PFSK-1 (cell line): Measurements from ENCODE around the gene DCXR.

Source experiments
- FOXP2 ChIP-seq: optimal IDR thresholded peaks from 2 replicates; pipeline ENCODE3; 2011; ENCODE audit warnings: borderline replicate concordance, control low read depth, inconsistent platforms; ENCODE audit not compliant: insufficient read depth; ENCODE audit errors: extremely low read length, extremely low read depth
- POLR2AphosphoS5 ChIP-seq: IDR thresholded peaks from 2 replicates; pipeline ENCODE4 v1.6.1; 2012; ENCODE audit warnings: low read depth, mild to moderate bottlenecking, control low read depth, low read length, moderate library complexity
- SIN3A ChIP-seq: IDR thresholded peaks from 2 replicates; pipeline ENCODE4 v1.6.1; 2012; ENCODE audit warnings: mild to moderate bottlenecking, low read length, moderate library complexity, borderline replicate concordance; ENCODE audit not compliant: insufficient read depth
- TAF1 ChIP-seq: IDR thresholded peaks from 2 replicates; pipeline ENCODE4 v1.6.1; 2012; ENCODE audit warnings: low read length, control low read depth, borderline replicate concordance; ENCODE audit not compliant: insufficient read depth
- TF ChIP-seq, protein P1 (sequence below), 2 experiments: IDR thresholded peaks; 2 replicates each; pipeline versions ENCODE4 v1.6.1 to v1.8.0; 2011 to 2012; ENCODE audit warnings: low read depth in 2 of 2, low read length in 2 of 2, control low read depth in 1 of 2, inconsistent platforms in 1 of 2, mild to moderate bottlenecking in 1 of 2, moderate library complexity in 1 of 2; ENCODE audit not compliant: insufficient read depth in 1 of 2

DCXR gene

DNA sequence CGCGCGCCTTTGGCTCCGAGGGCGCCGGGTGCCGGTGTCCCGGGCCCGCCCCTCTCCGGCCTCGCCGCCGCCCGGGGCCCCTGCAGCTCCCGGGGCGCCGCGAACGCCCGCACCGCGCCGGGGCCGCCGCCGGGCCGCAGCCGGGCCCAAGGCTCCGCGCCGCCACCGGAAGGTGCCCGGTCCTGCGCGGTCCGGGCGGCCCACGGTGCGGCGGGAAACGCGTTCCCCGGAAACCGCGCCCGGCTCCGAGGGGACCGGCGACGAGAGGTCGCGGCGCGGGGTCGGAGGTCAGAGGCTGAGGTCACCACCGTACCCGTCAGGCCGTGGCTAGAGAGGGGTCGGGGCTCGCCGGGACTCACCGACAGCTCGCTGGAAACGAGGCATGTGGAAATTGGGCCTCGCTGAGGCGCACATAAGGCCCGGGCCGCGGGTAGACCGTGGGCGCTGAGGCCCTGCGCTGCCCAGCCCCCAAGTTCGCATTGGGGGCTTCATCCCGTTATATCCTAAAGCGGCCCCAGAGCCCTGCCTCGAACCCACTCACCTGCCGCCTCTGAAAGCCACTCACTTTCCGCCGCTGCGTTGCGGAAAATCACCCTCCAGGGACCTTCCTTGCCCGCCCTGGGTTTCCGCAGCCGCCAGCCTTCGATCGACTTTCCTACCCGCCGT, 28.3 kb upstream of the DCXR start, which contains the start of gene DUS1L:
Gene DUS1L (minus strand): TSS at position 167 of the 666 bp plus-strand sequence. CDS start 745 bp downstream, outside the sequence.
- TF ChIP-seq FOXP2 (peak; percentile 89), POLR2AphosphoS5 (peak; percentile 62), SIN3A (no peak), TAF1 (peak; percentile 97)
- TF ChIP-seq, protein P1, sequence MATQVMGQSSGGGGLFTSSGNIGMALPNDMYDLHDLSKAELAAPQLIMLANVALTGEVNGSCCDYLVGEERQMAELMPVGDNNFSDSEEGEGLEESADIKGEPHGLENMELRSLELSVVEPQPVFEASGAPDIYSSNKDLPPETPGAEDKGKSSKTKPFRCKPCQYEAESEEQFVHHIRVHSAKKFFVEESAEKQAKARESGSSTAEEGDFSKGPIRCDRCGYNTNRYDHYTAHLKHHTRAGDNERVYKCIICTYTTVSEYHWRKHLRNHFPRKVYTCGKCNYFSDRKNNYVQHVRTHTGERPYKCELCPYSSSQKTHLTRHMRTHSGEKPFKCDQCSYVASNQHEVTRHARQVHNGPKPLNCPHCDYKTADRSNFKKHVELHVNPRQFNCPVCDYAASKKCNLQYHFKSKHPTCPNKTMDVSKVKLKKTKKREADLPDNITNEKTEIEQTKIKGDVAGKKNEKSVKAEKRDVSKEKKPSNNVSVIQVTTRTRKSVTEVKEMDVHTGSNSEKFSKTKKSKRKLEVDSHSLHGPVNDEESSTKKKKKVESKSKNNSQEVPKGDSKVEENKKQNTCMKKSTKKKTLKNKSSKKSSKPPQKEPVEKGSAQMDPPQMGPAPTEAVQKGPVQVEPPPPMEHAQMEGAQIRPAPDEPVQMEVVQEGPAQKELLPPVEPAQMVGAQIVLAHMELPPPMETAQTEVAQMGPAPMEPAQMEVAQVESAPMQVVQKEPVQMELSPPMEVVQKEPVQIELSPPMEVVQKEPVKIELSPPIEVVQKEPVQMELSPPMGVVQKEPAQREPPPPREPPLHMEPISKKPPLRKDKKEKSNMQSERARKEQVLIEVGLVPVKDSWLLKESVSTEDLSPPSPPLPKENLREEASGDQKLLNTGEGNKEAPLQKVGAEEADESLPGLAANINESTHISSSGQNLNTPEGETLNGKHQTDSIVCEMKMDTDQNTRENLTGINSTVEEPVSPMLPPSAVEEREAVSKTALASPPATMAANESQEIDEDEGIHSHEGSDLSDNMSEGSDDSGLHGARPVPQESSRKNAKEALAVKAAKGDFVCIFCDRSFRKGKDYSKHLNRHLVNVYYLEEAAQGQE (IDR thresholded peaks at IDR 0.05; ENCODE audit: insufficient read depth in 1 of 2, low read depth in 2 of 2, low read length in 2 of 2): no peak

DNA sequence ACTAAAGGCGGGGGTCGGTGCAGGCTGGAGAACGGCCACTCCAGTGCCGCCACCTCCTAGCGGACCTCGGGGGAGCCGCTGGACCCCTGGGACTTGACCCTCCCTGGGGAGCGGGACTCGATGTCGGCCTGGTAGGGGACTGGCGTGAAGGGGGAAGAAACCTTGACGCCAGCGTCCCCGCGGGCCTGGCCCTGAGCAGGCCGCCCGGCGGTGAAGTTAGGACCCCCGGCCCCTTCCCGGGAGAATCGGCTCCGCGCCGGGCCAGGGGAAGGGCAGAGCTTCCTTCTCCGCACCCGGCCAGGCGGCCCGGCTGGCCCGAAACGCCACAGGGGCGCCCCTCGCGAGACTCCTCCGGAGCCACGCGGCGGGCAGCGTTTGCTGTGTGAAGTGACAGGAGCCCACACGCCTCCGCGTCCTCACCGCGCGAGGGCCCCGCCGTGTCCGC, 27.7 kb upstream of the DCXR start:
- TF ChIP-seq, protein P1 (IDR thresholded peaks at IDR 0.05; ENCODE audit: insufficient read depth in 1 of 2, low read depth in 2 of 2, low read length in 2 of 2): no peak
- TF ChIP-seq TAF1 (no peak), SIN3A (no peak), FOXP2 (no peak), POLR2AphosphoS5 (no peak)

DNA sequence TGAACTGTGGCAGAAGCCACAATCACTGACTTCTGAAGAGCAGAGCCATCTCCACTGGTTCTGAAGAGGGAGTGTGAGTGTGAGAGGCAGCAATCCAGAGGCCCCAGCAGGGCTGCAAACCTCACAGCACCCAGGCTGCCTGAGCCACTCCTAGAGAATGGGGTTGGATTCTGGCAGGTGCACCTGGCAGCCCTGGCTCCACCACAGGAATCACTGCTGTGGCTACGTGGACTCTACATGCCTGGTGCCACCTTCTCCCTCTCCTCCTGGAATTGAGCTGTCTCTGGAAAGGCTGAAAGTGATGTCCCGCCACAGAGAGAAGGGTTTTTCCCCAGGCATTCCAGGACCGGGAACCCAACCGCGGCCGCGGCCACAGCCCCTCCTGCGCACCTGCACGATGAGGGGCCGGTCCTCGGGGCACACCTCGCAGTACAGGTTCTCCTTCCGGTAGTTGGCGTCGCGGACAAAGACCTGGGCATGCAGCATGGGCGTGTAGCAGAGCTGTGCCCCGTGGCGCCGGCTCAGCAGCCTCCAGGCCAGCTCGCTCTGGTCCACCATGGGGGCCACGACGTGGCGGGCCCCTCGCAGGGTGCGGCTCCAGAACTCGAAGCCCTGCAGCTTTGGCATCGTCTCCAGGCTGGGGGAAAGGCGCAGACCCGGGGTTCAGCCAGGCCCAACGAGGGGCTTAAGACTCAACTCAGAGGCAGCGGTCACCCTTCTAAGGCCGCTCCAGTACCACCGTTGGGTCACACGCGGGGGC, 27.1 kb upstream of the DCXR start:
- TF ChIP-seq FOXP2 (no peak), SIN3A (no peak), POLR2AphosphoS5 (no peak), TAF1 (no peak)
- TF ChIP-seq, protein P1 (IDR thresholded peaks at IDR 0.05; ENCODE audit: insufficient read depth in 1 of 2, low read depth in 2 of 2, low read length in 2 of 2): no peak

DNA sequence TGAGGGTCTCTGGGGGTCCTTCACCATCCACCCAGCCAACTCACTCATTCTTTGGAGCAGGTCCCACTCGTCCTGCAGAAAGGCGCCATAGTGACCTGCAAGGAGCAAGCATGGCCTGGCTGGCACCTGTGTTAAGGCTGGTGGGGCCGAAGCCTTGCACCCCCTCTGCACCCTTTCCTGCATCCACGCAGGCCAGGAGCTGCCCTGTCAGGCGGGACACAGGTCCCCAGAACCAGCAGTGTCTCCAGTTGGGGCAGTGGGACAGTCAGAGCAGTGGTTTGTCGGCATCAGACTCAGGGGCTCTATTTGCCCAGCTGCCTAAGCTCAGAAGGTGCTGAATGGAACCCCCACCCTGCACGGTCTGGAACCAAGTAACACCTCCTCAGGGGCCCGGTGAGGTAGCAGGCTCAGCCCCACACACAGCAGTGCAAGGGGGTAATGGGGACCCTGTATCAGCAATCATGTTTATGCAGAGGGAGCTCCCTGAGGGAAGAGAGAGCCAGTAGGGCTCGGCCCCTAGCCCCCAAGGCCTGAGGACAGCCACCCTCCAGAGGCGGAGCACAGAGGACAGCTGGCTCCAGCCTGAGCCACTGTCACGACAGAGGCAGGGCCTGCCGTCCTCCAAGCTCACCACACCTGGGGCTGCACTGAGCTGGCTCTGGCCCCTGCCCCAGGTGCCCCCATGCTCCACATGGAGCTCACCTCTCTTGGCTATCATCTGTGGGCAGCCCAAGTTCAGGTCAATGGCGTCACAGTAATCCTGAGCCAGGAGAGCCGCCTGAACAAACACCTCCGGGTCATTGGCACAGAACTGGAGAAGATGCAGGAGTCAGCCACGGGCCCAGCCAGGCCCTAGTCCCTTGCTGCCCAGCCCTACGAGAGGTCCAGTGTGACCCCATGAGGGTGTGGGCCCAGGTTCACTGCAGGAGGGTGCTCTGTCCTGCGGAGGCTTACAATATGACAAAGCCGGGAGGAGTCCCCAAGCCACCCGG, 26.2 kb upstream of the DCXR start:
- no peak for TF ChIP-seq TAF1
- TF ChIP-seq FOXP2: no peak
- TF ChIP-seq SIN3A: no peak
- no peak for TF ChIP-seq POLR2AphosphoS5
- TF ChIP-seq, protein P1 (IDR thresholded peaks at IDR 0.05; ENCODE audit: insufficient read depth in 1 of 2, low read depth in 2 of 2, low read length in 2 of 2): no peak
